ENCODE results near the gene TYW1B.
"Not testable (repeated sequence)": the region's sequence is repeated elsewhere in the genome, so short reads cannot be mapped to it uniquely, and the experiment has no call there.

DNA sequence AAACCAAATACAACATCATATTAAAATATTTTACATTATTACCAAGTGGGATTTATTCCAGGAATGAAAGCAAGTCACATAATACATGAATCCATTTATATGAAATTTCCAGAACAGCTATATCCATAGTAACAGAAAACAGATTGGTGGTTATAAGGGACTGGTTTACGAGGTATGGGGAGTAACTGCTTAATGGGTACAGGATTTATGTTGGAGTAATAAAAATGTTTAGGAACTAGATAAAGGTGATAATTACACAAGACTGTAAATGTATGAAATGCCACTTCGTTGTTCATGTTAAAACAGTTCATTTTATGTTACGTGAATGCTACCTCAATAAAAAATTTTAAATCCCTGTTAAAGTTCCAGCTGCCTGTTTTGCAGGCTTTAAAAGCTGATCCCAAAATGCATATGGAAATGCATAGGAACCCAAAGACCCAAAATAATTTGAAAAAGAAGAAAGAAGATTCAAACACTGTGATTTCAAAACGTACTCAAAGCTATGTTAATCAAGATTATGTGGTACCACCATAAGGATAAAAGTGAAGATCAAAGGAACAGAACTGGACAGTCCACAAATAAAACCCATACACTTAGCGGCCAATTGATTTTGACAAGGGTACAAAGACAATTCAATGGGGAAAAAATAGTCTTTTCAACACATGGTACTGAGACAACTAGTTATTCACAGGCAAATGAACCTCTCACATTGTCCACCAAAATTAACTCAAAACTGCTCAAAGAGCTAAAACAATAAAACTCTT, 186.3 kb downstream of the TYW1B start:
- TF ChIP-seq, protein P1, sequence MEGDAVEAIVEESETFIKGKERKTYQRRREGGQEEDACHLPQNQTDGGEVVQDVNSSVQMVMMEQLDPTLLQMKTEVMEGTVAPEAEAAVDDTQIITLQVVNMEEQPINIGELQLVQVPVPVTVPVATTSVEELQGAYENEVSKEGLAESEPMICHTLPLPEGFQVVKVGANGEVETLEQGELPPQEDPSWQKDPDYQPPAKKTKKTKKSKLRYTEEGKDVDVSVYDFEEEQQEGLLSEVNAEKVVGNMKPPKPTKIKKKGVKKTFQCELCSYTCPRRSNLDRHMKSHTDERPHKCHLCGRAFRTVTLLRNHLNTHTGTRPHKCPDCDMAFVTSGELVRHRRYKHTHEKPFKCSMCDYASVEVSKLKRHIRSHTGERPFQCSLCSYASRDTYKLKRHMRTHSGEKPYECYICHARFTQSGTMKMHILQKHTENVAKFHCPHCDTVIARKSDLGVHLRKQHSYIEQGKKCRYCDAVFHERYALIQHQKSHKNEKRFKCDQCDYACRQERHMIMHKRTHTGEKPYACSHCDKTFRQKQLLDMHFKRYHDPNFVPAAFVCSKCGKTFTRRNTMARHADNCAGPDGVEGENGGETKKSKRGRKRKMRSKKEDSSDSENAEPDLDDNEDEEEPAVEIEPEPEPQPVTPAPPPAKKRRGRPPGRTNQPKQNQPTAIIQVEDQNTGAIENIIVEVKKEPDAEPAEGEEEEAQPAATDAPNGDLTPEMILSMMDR (IDR thresholded peaks at IDR 0.05): not testable (repeated sequence)
- TF ChIP-seq POLR2AphosphoS5 (IDR thresholded peaks at IDR 0.05); POLR2A (IDR thresholded peaks at IDR 0.05; ENCODE audit: low read depth); EP300 (IDR thresholded peaks at IDR 0.05): not testable (repeated sequence)
